Ascending aorta (tissue), 2 donors: ENCODE results near the gene JAG2. TPM values are rescaled to one million over a fixed set of nuclear protein-coding genes. Genes with fewer than 3 reads are reported as not detected.

ENCODE experiments used
- DNase-seq, 2 donors: peaks; one replicate each; pipeline ENCODE4 v3.0.0-alpha.2; 2019; ENCODE audit warnings: low spot score in 2 of 2
- H3K27ac ChIP-seq, 2 donors: fragments of 200-600 bp; sonication (generic); one replicate each; pipeline ENCODE4 v1.5.1; 2016 to 2017; ENCODE audit warnings: mild to moderate bottlenecking in 1 of 2
- H3K27me3 ChIP-seq: fragments of 200-600 bp; sonication (generic); one replicate; pipeline ENCODE4 v1.5.1; 2017
- H3K36me3 ChIP-seq, 2 donors: fragments of 200-600 bp; sonication (generic); one replicate each; pipeline ENCODE4 v1.5.1; 2016
- H3K4me1 ChIP-seq, 2 donors: fragments of 200-600 bp; sonication (generic); one replicate each; pipeline ENCODE4 v1.5.1; 2016 to 2017; ENCODE audit warnings: mild to moderate bottlenecking in 1 of 2
- H3K4me3 ChIP-seq, 2 donors: fragments of 200-600 bp; sonication (generic); one replicate each; pipeline ENCODE4 v1.5.1; 2016 to 2017; ENCODE audit warnings: mild to moderate bottlenecking in 1 of 2
- H3K9me3 ChIP-seq, 2 donors: fragments of 200-600 bp; sonication (generic); one replicate each; pipeline ENCODE4 v1.5.1; 2016
- CTCF ChIP-seq, 3 experiments: fragments of 200-600 bp in 2 of 3; fragments of 450-650 bp in 1 of 3; sonication (generic) in 2 of 3; IDR thresholded peaks; one replicate each; pipeline ENCODE4 v1.5.1; 2016 to 2019; ENCODE audit warnings: antibody characterized with exemption in 3 of 3, mild to moderate bottlenecking in 1 of 3, moderate library complexity in 1 of 3
- intact Hi-C: fragments of 100-400 bp; cut with DNase I; formaldehyde crosslinking; loops from one replicate; pipeline ENCODE4 v1.15.1; 2023
- total RNA-seq: library from RNA; depleted of rRNA; stranded (reverse); fragments of >200 nt; gene quantifications from one replicate; pipeline ENCODE4 v1.1.0, GENCODE V29; 2016

The JAG2 gene
- total RNA-seq, 1 donor from 2014 or later: 35.5 TPM

DNA sequence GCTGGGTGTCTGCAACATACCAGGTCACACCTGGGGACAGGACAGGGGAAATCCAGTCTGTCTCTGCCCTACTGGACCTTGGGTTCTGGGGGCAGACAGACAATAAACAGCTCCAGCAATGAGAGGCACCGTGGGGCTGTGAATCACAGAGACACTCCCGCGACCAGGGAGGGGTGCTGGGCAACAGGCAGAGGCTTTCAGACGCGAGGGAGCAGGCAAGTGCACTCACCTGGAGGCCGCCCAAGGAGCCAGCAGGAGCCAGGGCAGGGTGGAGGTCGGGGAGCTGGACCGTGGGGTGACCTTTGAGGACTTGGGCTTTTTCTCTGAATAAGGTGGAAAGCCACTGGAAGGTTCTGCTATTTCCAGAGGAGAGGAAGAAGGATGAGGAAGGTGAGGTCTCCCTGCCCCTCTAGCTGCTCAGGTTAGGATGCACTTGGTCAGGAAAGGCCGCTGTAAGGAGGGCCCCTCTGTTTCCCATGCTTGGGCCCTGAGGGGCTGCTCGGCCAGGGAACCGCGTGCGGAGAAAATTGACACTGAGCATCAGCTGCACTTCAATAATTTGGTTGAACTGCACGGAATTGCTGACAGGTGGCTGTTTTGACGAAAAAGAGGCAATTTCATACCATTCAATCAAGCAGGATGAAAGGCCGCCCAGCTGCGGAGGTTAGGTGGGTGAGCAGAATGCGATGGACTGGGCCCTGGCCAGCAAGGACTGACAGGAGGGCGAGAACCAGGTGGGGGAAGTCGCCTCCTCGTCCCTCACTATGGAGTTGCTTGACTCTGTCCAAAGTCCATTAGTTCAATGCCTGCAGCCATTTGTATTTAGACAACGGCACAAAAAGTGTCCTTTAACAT is 42.2 kb downstream of the JAG2 start:
- H3K9me3 ChIP-seq: peaks cover 0 to 10% of the 10 kb centered on the region in 2 donors
- no peaks in the 10 kb centered on the region for H3K36me3 ChIP-seq
- DNase-seq: peak in 1 of 2 donors; percentile 56
- no peaks in the 10 kb centered on the region for H3K4me1 ChIP-seq
- no peak overlapping the region for H3K4me3 ChIP-seq
- intact Hi-C loops: no loop called here
- no peak for TF ChIP-seq CTCF (IDR thresholded peaks at IDR 0.05)
- no peak overlapping the region for H3K27ac ChIP-seq
- no peaks in the 10 kb centered on the region for H3K27me3 ChIP-seq

- intact Hi-C loops: no loop called here
- DNase-seq: peak in 1 of 2 donors; percentile 37
Observed at GRCh38 chr14:105124823-105125222, 43.8 kb downstream of the JAG2 start.

GRCh38 chr14:105123981-105124765 is 44.4 kb downstream of the JAG2 start:
- DNase-seq: peak in 1 of 2 donors; percentile 34

More at GRCh38 chr14:105124823-105125222, 43.8 kb downstream of the JAG2 start:
- Histone ChIP-seq H3K27me3 (no peaks in the 10 kb centered on the region), H3K27ac (no peak overlapping the region), H3K9me3 (peaks cover 0 to 7% of the 10 kb centered on the region in 2 donors), H3K36me3 (no peaks in the 10 kb centered on the region), H3K4me1 (no peaks in the 10 kb centered on the region), H3K4me3 (no peak overlapping the region)
- no peak for TF ChIP-seq CTCF (IDR thresholded peaks at IDR 0.05)

GRCh38 chr14:105123064-105123665 is 45.4 kb downstream of the JAG2 start:
- intact Hi-C loops: no loop called here
- Histone ChIP-seq H3K36me3 (no peaks in the 10 kb centered on the region), H3K27ac (no peak overlapping the region), H3K4me3 (no peak overlapping the region), H3K27me3 (no peaks in the 10 kb centered on the region), H3K4me1 (no peaks in the 10 kb centered on the region), H3K9me3 (peaks cover 0 to 7% of the 10 kb centered on the region in 2 donors)
- DNase-seq: peak in 1 of 2 donors; percentile 22
- TF ChIP-seq CTCF (IDR thresholded peaks at IDR 0.05): no peak

More at GRCh38 chr14:105123981-105124765, 44.4 kb downstream of the JAG2 start:
- no peaks in the 10 kb centered on the region for H3K4me1 ChIP-seq
- H3K4me3 ChIP-seq: no peak overlapping the region
- TF ChIP-seq CTCF (IDR thresholded peaks at IDR 0.05): no peak
- no peaks in the 10 kb centered on the region for H3K27me3 ChIP-seq
- no peak overlapping the region for H3K27ac ChIP-seq
- no peaks in the 10 kb centered on the region for H3K36me3 ChIP-seq
- intact Hi-C loops: no loop called here
- peaks cover 0 to 7% of the 10 kb centered on the region in 2 donors for H3K9me3 ChIP-seq

- H3K9me3 ChIP-seq: peaks cover 0 to 7% of the 10 kb centered on the region in 2 donors
- H3K27me3 ChIP-seq: no peaks in the 10 kb centered on the region
- intact Hi-C loops: no loop called here
- H3K27ac ChIP-seq: no peak overlapping the region
- no peak overlapping the region for H3K4me3 ChIP-seq
- DNase-seq: no peak
- no peak for TF ChIP-seq CTCF (IDR thresholded peaks at IDR 0.05)
- no peaks in the 10 kb centered on the region for H3K36me3 ChIP-seq
- H3K4me1 ChIP-seq: no peaks in the 10 kb centered on the region
Observed at GRCh38 chr14:105120056-105120455, 48.5 kb downstream of the JAG2 start.
